ENCODE data around the gene NOP58.
A peak's percentile ranks its signal among the peaks of the same experiment; 100 is the strongest.

NOP58 gene

GRCh38 chr2:202322435-202322834, 56.9 kb downstream of the NOP58 start:
- no peak for TF ChIP-seq CTCF (IDR thresholded peaks at IDR 0.05; ENCODE audit: low read depth, low read length)
- H3K4me3 ChIP-seq (ENCODE audit: low read depth, low read length), result no peak overlapping the region
- no peak for DNase-seq
- no peaks in the 10 kb centered on the region for H3K9me3 ChIP-seq
- H3K27me3 ChIP-seq, result no peaks in the 10 kb centered on the region
- peaks cover 2% of the 10 kb centered on the region for H3K4me1 ChIP-seq
- H3K36me3 ChIP-seq, result peaks cover 2% of the 10 kb centered on the region; the same call in 1 of the 2 replicates

GRCh38 chr2:202327858-202328257, 62.3 kb downstream of the NOP58 start:
- no peaks in the 10 kb centered on the region for H3K27me3 ChIP-seq

GRCh38 chr2:202335791-202336467, 70.4 kb downstream of the NOP58 start:
- TF ChIP-seq CTCF (IDR thresholded peaks at IDR 0.05; ENCODE audit: low read depth, low read length), result no peak
- no peak overlapping the region for H3K4me3 ChIP-seq (ENCODE audit: low read depth, low read length)
- no peaks in the 10 kb centered on the region; the same call in none of the 2 replicates for H3K4me1 ChIP-seq
- H3K27me3 ChIP-seq, result no peaks in the 10 kb centered on the region
- DNase-seq, result peak; percentile 15
- no peaks in the 10 kb centered on the region for H3K36me3 ChIP-seq
- H3K9me3 ChIP-seq, result no peaks in the 10 kb centered on the region

More at GRCh38 chr2:202327858-202328257, 62.3 kb downstream of the NOP58 start:
- no peak for DNase-seq
- Histone ChIP-seq H3K4me1 (no peaks in the 10 kb centered on the region), H3K4me3 (ENCODE audit: low read depth, low read length) (no peak overlapping the region), H3K36me3 (no peaks in the 10 kb centered on the region), H3K9me3 (no peaks in the 10 kb centered on the region)
- TF ChIP-seq CTCF (IDR thresholded peaks at IDR 0.05; ENCODE audit: low read depth, low read length), result no peak

GRCh38 chr2:202337151-202337550, 71.6 kb downstream of the NOP58 start:
- no peak for TF ChIP-seq CTCF (IDR thresholded peaks at IDR 0.05; ENCODE audit: low read depth, low read length)
- Histone ChIP-seq H3K4me3 (ENCODE audit: low read depth, low read length) (no peak overlapping the region), H3K4me1 (no peaks in the 10 kb centered on the region; the same call in none of the 2 replicates), H3K9me3 (no peaks in the 10 kb centered on the region), H3K36me3 (no peaks in the 10 kb centered on the region), H3K27me3 (no peaks in the 10 kb centered on the region)
- DNase-seq, result no peak

GRCh38 chr2:202337706-202338346, 72.3 kb downstream of the NOP58 start:
- Histone ChIP-seq H3K4me1 (no peaks in the 10 kb centered on the region; the same call in none of the 2 replicates), H3K4me3 (ENCODE audit: low read depth, low read length) (no peak overlapping the region), H3K27me3 (no peaks in the 10 kb centered on the region), H3K36me3 (no peaks in the 10 kb centered on the region), H3K9me3 (no peaks in the 10 kb centered on the region)
- no peak for DNase-seq
- TF ChIP-seq CTCF (IDR thresholded peaks at IDR 0.05; ENCODE audit: low read depth, low read length), result no peak

All from BE2C (cell line).